Neural cell (in vitro differentiated cells): ENCODE data around the gene ETV6. TPM values are rescaled to one million over a fixed set of nuclear protein-coding genes. Genes with fewer than 3 reads are reported as not detected.

ENCODE experiments used
- H2AFZ ChIP-seq: fragments of 200-600, 300-800 bp; sonication (generic), shearing (Covaris generic); 2 replicates; pipeline ENCODE4 v1.6.0; 2014; ENCODE audit warnings: low read depth, mild to moderate bottlenecking, antibody characterized with exemption, low read length, moderate library complexity
- H3F3A ChIP-seq: fragments of 200-600 bp; shearing (Covaris generic); 2 replicates; pipeline ENCODE4 v1.6.1; 2016; ENCODE audit warnings: mild to moderate bottlenecking, moderate library complexity, mixed read lengths, antibody characterized with exemption, low read length; ENCODE audit not compliant: insufficient read depth, poor library complexity, severe bottlenecking
- H3K27ac ChIP-seq: fragments of 200-600, 300-800 bp; sonication (generic), shearing (Covaris generic); 2 replicates; pipeline ENCODE4 v1.5.1; 2014; ENCODE audit warnings: mild to moderate bottlenecking, low read length, moderate library complexity
- H3K27me3 ChIP-seq: fragments of 300-800, 200-600 bp; sonication (generic), shearing (Covaris generic); 2 replicates; pipeline ENCODE4 v1.6.0; 2014; ENCODE audit warnings: mild to moderate bottlenecking, low read depth, low read length, moderate library complexity; ENCODE audit not compliant: insufficient read depth
- H3K36me3 ChIP-seq: fragments of 300-800, 200-600 bp; sonication (generic), shearing (Covaris generic); 2 replicates; pipeline ENCODE4 v1.5.1; 2014; ENCODE audit warnings: mild to moderate bottlenecking, antibody characterized with exemption, low read length, moderate library complexity; ENCODE audit not compliant: insufficient read depth
- H3K4me2 ChIP-seq: fragments of 300-800, 200-600 bp; sonication (generic), shearing (Covaris generic); 2 replicates; pipeline ENCODE4 v1.6.0; 2014; ENCODE audit warnings: mild to moderate bottlenecking, low read length
- H3K4me3 ChIP-seq: fragments of 300-800, 200-600 bp; sonication (generic), shearing (Covaris generic); 2 replicates; pipeline ENCODE4 v1.5.1; 2014; ENCODE audit warnings: mild to moderate bottlenecking, low read length, moderate library complexity
- H3K79me2 ChIP-seq: fragments of 200-600 bp; shearing (Covaris generic); replicated peaks from 2 replicates; pipeline ENCODE4 v1.6.0; 2014; ENCODE audit warnings: mild to moderate bottlenecking, low read length, moderate library complexity; ENCODE audit not compliant: insufficient read depth
- H3K9ac ChIP-seq: fragments of 300-800, 200-600 bp; sonication (generic), shearing (Covaris generic); 2 replicates; pipeline ENCODE4 v1.6.1; 2016; ENCODE audit warnings: mild to moderate bottlenecking, low read length, mixed read lengths
- H3K9me2 ChIP-seq: fragments of 200-600 bp; shearing (Covaris generic); 2 replicates; pipeline ENCODE4 v1.6.1; 2016; ENCODE audit warnings: mild to moderate bottlenecking, low read length, mixed read lengths; ENCODE audit not compliant: insufficient read depth
- H3K9me3 ChIP-seq: fragments of 200-600, 300-800 bp; sonication (generic), shearing (Covaris generic); 2 replicates; pipeline ENCODE4 v1.6.1; 2016; ENCODE audit warnings: mild to moderate bottlenecking, mixed run types, low read length, moderate library complexity, mixed read lengths
- H4K20me1 ChIP-seq: fragments of 200-600 bp; shearing (Covaris generic); 2 replicates; pipeline ENCODE4 v1.6.1; 2016; ENCODE audit warnings: mild to moderate bottlenecking, mixed run types; ENCODE audit not compliant: insufficient read depth
- EP300 ChIP-seq: fragments of 450-650 bp; conservative IDR thresholded peaks from 2 replicates; pipeline ENCODE4 v1.6.1; 2014; ENCODE audit warnings: antibody characterized with exemption, mild to moderate bottlenecking, moderate library complexity; ENCODE audit not compliant: poor library complexity, severe bottlenecking
- EZH2 ChIP-seq: fragments of 200-600, 300-800 bp; shearing (Covaris generic), sonication (generic); IDR thresholded peaks from 2 replicates; pipeline ENCODE4 v1.6.1; 2014; ENCODE audit warnings: antibody characterized with exemption, low read length, borderline replicate concordance, mild to moderate bottlenecking; ENCODE audit not compliant: insufficient read depth, poor library complexity, severe bottlenecking
- MXI1 ChIP-seq: fragments of 450-650 bp; conservative IDR thresholded peaks from 2 replicates; pipeline ENCODE4 v1.6.1; 2014; ENCODE audit warnings: antibody characterized with exemption, mild to moderate bottlenecking; ENCODE audit not compliant: poor library complexity, severe bottlenecking
- POLR2AphosphoS5 ChIP-seq: IDR thresholded peaks from 2 replicates; pipeline ENCODE4 v1.6.1; 2012
- RAD21 ChIP-seq: fragments of 450-650 bp; conservative IDR thresholded peaks from 2 replicates; pipeline ENCODE4 v1.6.1; 2014; ENCODE audit warnings: antibody characterized with exemption, mild to moderate bottlenecking, moderate library complexity
- SMC3 ChIP-seq: fragments of 450-650 bp; conservative IDR thresholded peaks from 2 replicates; pipeline ENCODE4 v1.6.1; 2014; ENCODE audit warnings: antibody characterized with exemption, mild to moderate bottlenecking, moderate library complexity; ENCODE audit not compliant: poor library complexity
- TAF1 ChIP-seq: IDR thresholded peaks from 2 replicates; pipeline ENCODE4 v1.6.1; 2012; ENCODE audit warnings: low read depth
- polyA plus RNA-seq: library from polyadenylated mRNA; depleted of rRNA; stranded (reverse); fragments of >200 nt; gene quantifications from 2 replicates; pipeline ENCODE4 v1.2.3, GENCODE V29; 2014
- TF ChIP-seq, protein P1 (sequence below): IDR thresholded peaks from 2 replicates; pipeline ENCODE4 v1.6.1; 2012; ENCODE audit warnings: borderline replicate concordance
- TF ChIP-seq, protein P2 (sequence below): fragments of 450-650 bp; IDR thresholded peaks from 2 replicates; pipeline ENCODE4 v1.5.1; 2014; ENCODE audit warnings: antibody characterized with exemption, mild to moderate bottlenecking, moderate library complexity; ENCODE audit not compliant: poor library complexity, severe bottlenecking

Gene ETV6
- polyA plus RNA-seq, 1 donor from 2014 or later: 1.6 TPM

DNA sequence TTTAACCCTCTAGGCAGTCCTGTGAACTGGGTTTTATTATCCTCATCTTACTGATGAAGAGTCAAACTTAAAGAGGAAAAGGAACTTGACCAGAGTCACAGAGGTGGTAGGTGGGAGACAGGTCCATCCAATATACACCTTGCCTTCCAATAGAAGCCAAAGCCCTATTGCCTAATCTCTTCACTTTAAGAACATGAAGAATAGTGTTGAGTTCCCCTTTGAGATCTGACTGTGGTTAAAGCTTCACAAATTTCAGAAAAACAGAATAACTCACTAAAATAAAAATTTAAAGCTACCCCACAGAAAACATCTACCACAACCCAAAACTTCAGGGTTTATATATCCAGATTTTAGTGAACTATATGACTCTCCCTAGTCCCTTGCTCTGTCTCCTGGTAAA lies 115.4 kb downstream of the ETV6 start:
- no peak overlapping the region for H3K9ac ChIP-seq
- no peaks in the 10 kb centered on the region for H3K36me3 ChIP-seq
- H3K79me2 ChIP-seq: no peaks in the 10 kb centered on the region
- H3K9me2 ChIP-seq: no peaks in the 10 kb centered on the region
- H3K27ac ChIP-seq: no peak overlapping the region
- no peaks in the 10 kb centered on the region for H3K27me3 ChIP-seq
- no peaks in the 10 kb centered on the region for H3F3A ChIP-seq
- no peaks in the 10 kb centered on the region for H3K9me3 ChIP-seq
- H3K4me3 ChIP-seq: no peak overlapping the region
- H4K20me1 ChIP-seq: no peaks in the 10 kb centered on the region
- no peak overlapping the region for H2AFZ ChIP-seq
- TF ChIP-seq SMC3 (no peak), POLR2AphosphoS5 (no peak), EP300 (no peak), MXI1 (no peak), EZH2 (no peak), RAD21 (no peak), TAF1 (no peak)
- TF ChIP-seq, protein P1, sequence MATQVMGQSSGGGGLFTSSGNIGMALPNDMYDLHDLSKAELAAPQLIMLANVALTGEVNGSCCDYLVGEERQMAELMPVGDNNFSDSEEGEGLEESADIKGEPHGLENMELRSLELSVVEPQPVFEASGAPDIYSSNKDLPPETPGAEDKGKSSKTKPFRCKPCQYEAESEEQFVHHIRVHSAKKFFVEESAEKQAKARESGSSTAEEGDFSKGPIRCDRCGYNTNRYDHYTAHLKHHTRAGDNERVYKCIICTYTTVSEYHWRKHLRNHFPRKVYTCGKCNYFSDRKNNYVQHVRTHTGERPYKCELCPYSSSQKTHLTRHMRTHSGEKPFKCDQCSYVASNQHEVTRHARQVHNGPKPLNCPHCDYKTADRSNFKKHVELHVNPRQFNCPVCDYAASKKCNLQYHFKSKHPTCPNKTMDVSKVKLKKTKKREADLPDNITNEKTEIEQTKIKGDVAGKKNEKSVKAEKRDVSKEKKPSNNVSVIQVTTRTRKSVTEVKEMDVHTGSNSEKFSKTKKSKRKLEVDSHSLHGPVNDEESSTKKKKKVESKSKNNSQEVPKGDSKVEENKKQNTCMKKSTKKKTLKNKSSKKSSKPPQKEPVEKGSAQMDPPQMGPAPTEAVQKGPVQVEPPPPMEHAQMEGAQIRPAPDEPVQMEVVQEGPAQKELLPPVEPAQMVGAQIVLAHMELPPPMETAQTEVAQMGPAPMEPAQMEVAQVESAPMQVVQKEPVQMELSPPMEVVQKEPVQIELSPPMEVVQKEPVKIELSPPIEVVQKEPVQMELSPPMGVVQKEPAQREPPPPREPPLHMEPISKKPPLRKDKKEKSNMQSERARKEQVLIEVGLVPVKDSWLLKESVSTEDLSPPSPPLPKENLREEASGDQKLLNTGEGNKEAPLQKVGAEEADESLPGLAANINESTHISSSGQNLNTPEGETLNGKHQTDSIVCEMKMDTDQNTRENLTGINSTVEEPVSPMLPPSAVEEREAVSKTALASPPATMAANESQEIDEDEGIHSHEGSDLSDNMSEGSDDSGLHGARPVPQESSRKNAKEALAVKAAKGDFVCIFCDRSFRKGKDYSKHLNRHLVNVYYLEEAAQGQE: no peak
- TF ChIP-seq, protein P2, sequence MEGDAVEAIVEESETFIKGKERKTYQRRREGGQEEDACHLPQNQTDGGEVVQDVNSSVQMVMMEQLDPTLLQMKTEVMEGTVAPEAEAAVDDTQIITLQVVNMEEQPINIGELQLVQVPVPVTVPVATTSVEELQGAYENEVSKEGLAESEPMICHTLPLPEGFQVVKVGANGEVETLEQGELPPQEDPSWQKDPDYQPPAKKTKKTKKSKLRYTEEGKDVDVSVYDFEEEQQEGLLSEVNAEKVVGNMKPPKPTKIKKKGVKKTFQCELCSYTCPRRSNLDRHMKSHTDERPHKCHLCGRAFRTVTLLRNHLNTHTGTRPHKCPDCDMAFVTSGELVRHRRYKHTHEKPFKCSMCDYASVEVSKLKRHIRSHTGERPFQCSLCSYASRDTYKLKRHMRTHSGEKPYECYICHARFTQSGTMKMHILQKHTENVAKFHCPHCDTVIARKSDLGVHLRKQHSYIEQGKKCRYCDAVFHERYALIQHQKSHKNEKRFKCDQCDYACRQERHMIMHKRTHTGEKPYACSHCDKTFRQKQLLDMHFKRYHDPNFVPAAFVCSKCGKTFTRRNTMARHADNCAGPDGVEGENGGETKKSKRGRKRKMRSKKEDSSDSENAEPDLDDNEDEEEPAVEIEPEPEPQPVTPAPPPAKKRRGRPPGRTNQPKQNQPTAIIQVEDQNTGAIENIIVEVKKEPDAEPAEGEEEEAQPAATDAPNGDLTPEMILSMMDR: no peak
- no peak overlapping the region for H3K4me2 ChIP-seq

DNA sequence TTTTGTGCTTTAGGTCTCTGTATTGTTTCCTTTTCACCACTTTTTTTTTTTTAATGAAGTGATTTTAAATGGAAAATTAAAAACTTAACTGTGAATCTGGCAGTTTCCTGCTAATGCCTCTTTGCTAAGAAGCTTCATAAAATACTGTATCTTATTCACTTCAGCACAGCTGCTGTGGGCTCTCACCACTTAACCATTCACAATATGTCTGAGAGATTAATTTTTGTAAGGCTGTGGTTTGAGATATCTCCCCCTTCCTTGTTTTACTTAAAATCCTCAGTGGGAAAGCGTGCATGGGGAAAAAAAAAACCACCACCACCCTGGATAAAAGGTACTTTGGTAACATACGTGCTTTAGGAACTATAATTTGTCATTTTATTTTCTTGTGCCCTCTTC lies 115.9 kb downstream of the ETV6 start:
- Histone ChIP-seq H3K27ac (no peak overlapping the region), H3K9me2 (no peaks in the 10 kb centered on the region), H3K9me3 (no peaks in the 10 kb centered on the region), H3F3A (no peaks in the 10 kb centered on the region), H3K79me2 (no peaks in the 10 kb centered on the region), H3K9ac (no peak overlapping the region), H3K36me3 (no peaks in the 10 kb centered on the region), H4K20me1 (no peaks in the 10 kb centered on the region), H3K27me3 (no peaks in the 10 kb centered on the region), H3K4me3 (no peak overlapping the region), H2AFZ (no peak overlapping the region), H3K4me2 (no peak overlapping the region)
- TF ChIP-seq MXI1 (no peak), EZH2 (no peak), POLR2AphosphoS5 (no peak), TAF1 (no peak), SMC3 (no peak), RAD21 (no peak), EP300 (no peak)
- TF ChIP-seq, protein P2: no peak
- TF ChIP-seq, protein P1: no peak
